Tibial artery (tissue), 4 donors: ENCODE data around the gene ATXN10.

ENCODE experiments used
- DNase-seq, 2 donors: peaks; one replicate each; pipeline ENCODE4 v3.0.0-alpha.2; 2019
- H3K27ac ChIP-seq, 2 donors: fragments of 200-600 bp; sonication (generic) in 1 of 2; 1 replicate in 1 of 2; 2 replicates in 1 of 2; pipeline ENCODE4 v1.5.1; 2018 to 2019; ENCODE audit warnings: mild to moderate bottlenecking in 1 of 2
- H3K27me3 ChIP-seq, 2 donors: fragments of 200-600 bp; sonication (generic) in 1 of 2; one replicate each; pipeline versions ENCODE4 v1.5.1 to v1.6.0; 2016 to 2019
- H3K36me3 ChIP-seq, 3 donors: fragments of 200-600 bp; sonication (generic) in 2 of 3; one replicate each; pipeline ENCODE4 v1.5.1; 2016 to 2019; ENCODE audit warnings: mild to moderate bottlenecking in 2 of 3
- H3K4me1 ChIP-seq, 4 donors: fragments of 200-600 bp; sonication (generic) in 2 of 4; 1 replicate in 3 of 4; 2 replicates in 1 of 4; pipeline ENCODE4 v1.5.1; 2016 to 2019
- H3K4me3 ChIP-seq, 2 donors: fragments of 200-600 bp; sonication (generic) in 1 of 2; 1 replicate in 1 of 2; 2 replicates in 1 of 2; pipeline ENCODE4 v1.5.1; 2018 to 2019; ENCODE audit warnings: mild to moderate bottlenecking in 2 of 2
- H3K9me3 ChIP-seq, 3 donors: fragments of 200-600 bp; sonication (generic) in 1 of 3; one replicate each; pipeline ENCODE4 v1.5.1; 2016 to 2019
- intact Hi-C: fragments of 100-400 bp; cut with DNase I; formaldehyde crosslinking; loops from one replicate; pipeline ENCODE4 v1.15.0; 2023; ENCODE audit warnings: low total_unique reads
- TF ChIP-seq, protein P1 (sequence below), 2 experiments: fragments of 200-600 bp in 1 of 2; fragments of 450-650 bp in 1 of 2; IDR thresholded peaks; one replicate each; pipeline ENCODE4 v1.5.1; 2017 to 2019; ENCODE audit warnings: antibody characterized with exemption in 2 of 2, mild to moderate bottlenecking in 1 of 2, moderate library complexity in 1 of 2

The ATXN10 gene

DNA sequence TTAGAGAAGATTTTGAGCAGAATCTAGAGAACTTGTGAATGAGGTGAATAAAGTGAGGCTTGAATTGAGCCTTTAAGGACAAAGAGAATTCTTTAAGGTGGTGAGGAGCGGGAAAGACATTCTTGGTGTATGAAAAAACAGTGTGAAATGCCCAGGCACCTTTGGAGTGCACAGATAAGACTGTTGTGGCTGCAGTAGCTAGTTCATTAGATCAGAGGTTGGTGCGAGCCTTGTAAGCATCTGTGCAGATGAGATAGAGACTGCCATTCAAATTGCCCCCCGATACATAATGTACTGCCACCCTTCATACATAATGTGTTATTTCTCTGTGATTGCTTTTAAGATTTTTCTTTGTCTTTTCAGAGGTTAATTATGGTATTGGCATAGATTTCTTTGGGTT is 31.3 kb downstream of the ATXN10 start:
- H3K9me3 ChIP-seq, result no peaks in the 10 kb centered on the region
- TF ChIP-seq, protein P1, sequence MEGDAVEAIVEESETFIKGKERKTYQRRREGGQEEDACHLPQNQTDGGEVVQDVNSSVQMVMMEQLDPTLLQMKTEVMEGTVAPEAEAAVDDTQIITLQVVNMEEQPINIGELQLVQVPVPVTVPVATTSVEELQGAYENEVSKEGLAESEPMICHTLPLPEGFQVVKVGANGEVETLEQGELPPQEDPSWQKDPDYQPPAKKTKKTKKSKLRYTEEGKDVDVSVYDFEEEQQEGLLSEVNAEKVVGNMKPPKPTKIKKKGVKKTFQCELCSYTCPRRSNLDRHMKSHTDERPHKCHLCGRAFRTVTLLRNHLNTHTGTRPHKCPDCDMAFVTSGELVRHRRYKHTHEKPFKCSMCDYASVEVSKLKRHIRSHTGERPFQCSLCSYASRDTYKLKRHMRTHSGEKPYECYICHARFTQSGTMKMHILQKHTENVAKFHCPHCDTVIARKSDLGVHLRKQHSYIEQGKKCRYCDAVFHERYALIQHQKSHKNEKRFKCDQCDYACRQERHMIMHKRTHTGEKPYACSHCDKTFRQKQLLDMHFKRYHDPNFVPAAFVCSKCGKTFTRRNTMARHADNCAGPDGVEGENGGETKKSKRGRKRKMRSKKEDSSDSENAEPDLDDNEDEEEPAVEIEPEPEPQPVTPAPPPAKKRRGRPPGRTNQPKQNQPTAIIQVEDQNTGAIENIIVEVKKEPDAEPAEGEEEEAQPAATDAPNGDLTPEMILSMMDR (IDR thresholded peaks at IDR 0.05), result no peak
- DNase-seq, result no peak
- intact Hi-C loops, result no loop called here
- no peaks in the 10 kb centered on the region for H3K4me1 ChIP-seq
- no peak overlapping the region for H3K27ac ChIP-seq
- no peaks in the 10 kb centered on the region for H3K27me3 ChIP-seq
- H3K36me3 ChIP-seq, result peaks cover 23 to 53% (median 31%) of the 10 kb centered on the region in 3 donors
- no peak overlapping the region for H3K4me3 ChIP-seq

DNA sequence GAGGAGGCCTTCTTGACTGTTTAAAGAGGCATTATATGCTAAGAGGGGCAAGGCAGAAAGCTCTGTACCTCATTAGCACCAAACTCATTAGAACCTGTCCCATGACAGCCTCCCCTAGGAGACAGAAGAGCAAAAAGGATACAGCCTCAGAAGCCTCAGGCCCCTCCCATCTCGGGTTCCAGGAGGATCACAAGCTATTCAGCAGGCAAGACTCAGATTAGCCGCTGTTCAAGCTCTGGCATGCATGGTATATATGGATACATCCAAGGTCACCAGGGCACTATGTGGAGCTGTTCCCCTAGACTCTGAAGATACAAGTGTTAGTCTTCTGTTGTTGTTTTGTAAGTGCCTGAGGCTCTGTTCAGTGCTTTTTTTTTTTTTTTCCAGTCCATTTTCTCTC is 32.1 kb downstream of the ATXN10 start:
- Histone ChIP-seq H3K27me3 (no peaks in the 10 kb centered on the region), H3K4me3 (no peak overlapping the region), H3K4me1 (no peaks in the 10 kb centered on the region), H3K9me3 (no peaks in the 10 kb centered on the region), H3K27ac (no peak overlapping the region), H3K36me3 (peaks cover 23 to 53% (median 31%) of the 10 kb centered on the region in 3 donors)
- DNase-seq, result no peak
- intact Hi-C loops, result no loop called here
- TF ChIP-seq, protein P1 (IDR thresholded peaks at IDR 0.05), result no peak

DNA sequence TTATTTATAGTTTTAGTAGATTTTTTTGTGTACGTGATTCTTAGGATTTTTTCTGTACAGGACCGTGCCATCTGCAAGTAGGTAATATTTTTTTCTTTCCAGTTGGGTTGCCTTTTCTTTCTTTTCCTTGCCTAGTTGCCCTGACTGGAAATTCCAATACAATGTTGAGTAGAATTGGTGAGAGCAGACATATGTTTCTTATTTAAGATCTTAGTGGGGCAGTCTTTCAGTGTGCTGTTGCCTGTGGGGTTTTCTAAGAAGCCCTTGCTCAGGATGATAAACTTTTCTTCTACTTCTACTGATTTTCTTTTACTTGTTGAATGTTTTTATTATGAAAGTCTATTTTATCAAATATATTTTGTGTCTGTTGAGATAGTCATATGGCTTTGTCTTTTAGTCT is 33.0 kb downstream of the ATXN10 start:
- TF ChIP-seq, protein P1 (IDR thresholded peaks at IDR 0.05), result no peak
- Histone ChIP-seq H3K4me3 (no peak overlapping the region), H3K27me3 (no peaks in the 10 kb centered on the region), H3K36me3 (peaks cover 23 to 57% (median 31%) of the 10 kb centered on the region in 3 donors), H3K9me3 (no peaks in the 10 kb centered on the region), H3K27ac (no peak overlapping the region), H3K4me1 (peaks cover 0 to 9% (median 4%) of the 10 kb centered on the region in 4 donors)
- DNase-seq, result no peak
- intact Hi-C loops, result no loop called here

DNA sequence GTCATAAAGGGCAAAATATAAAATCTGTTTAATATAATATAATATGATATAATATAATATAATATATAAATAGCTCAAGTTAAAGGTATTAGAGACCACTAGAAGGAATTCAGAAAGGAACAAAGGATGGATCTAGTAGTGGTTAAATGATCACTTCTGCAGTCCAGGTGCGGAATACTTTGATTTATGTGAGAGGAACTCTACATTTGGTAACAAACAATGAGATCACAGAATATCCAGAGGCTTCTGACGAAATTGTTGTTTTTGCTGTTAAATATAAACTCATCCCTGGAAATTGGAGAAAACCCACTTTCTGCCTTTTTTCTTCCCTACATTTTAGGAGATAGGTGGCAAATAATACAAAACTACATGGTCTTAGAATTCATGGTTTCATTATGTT is 36.0 kb downstream of the ATXN10 start:
- intact Hi-C loops, result no loop called here
- no peaks in the 10 kb centered on the region for H3K9me3 ChIP-seq
- H3K36me3 ChIP-seq, result peaks cover 13 to 53% (median 26%) of the 10 kb centered on the region in 3 donors
- no peaks in the 10 kb centered on the region for H3K27me3 ChIP-seq
- H3K27ac ChIP-seq, result no peak overlapping the region
- DNase-seq, result no peak
- TF ChIP-seq, protein P1 (IDR thresholded peaks at IDR 0.05), result no peak
- no peak overlapping the region for H3K4me3 ChIP-seq
- peaks cover 0 to 12% (median 4%) of the 10 kb centered on the region in 4 donors for H3K4me1 ChIP-seq

DNA sequence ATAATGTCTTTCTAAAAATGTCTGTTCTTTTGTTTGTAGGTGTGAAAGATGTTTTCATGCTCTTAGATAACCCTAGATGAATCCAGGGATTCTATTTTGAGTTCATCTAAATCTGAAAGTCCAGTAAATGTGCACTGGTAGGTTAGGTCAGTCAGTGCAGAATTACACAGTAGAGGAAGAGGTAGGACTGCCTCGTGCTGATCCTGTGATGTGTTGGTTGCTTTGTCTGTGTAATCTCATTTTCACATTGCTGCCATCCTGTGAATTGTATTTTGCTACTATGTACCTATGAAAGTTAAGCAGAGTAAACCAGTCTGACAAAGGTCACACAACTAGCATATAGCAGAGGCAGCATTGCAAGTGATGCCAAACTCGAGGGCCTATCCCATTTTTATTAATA is 36.5 kb downstream of the ATXN10 start:
- TF ChIP-seq, protein P1 (IDR thresholded peaks at IDR 0.05), result no peak
- peaks cover 0 to 12% (median 4%) of the 10 kb centered on the region in 4 donors for H3K4me1 ChIP-seq
- no peak for DNase-seq
- H3K9me3 ChIP-seq, result no peaks in the 10 kb centered on the region
- no peaks in the 10 kb centered on the region for H3K27me3 ChIP-seq
- intact Hi-C loops, result no loop called here
- H3K36me3 ChIP-seq, result peaks cover 8 to 48% (median 21%) of the 10 kb centered on the region in 3 donors
- no peak overlapping the region for H3K4me3 ChIP-seq
- H3K27ac ChIP-seq, result no peak overlapping the region
